K562 (cell line): ENCODE data around the gene N4BP2L1. TPM values are rescaled to one million over a fixed set of nuclear protein-coding genes. Genes with fewer than 3 reads are reported as not detected.

Experiments
- ATAC-seq: fragments of 200-7000 bp; cut with Tn5 transposase; 3 replicates; pipeline ENCODE4 v1.9.1; 2020; ENCODE audit warnings: moderate library complexity
- BruUV-seq: library from RNA; stranded (reverse); fragments of 400-500 nt; replicated peaks from 2 replicates; lab custom pipeline; 2021; lab: Mats Ljungman, UMichigan
- CTCF ChIA-PET: fragments of 300-600 bp; formaldehyde crosslinking; extraction: SDS; loops from one replicate; lab custom pipeline; 2021; ENCODE audit warnings: low intra/inter-chr PET ratio; lab: Yijun Ruan, JAX
- POLR2A ChIA-PET: fragments of 300-600, 350-650 bp; sonication (Branson Sonifier 250); formaldehyde crosslinking; extraction: SDS; loops from one replicate; lab custom pipeline; 2021; ENCODE audit warnings: antibody characterized with exemption, inconsistent platforms; lab: Yijun Ruan, JAX
- DNase-seq, 4 experiments: peaks; one replicate each; pipeline versions ENCODE4 v3.0.0 to v3.0.0-alpha.2; 2011 to 2018; ENCODE audit warnings: low spot score in 3 of 4, mixed read lengths in 3 of 4; ENCODE audit errors: extremely low read depth in 1 of 4
- FAIRE-seq: peaks from 2 replicates; lab custom pipeline; 2011; peaks lifted over from hg19 to GRCh38; lab: Jason Lieb, UNC
- H2AFZ ChIP-seq: 2 replicates; pipeline ENCODE4 v1.6.0; 2011; ENCODE audit warnings: low read depth, low read length, control low read depth, inconsistent platforms
- H3K27ac ChIP-seq: fragments of 200-600 bp; 3 replicates; pipeline ENCODE4 v1.8.0; 2011; ENCODE audit warnings: low read depth, mild to moderate bottlenecking, control low read depth, inconsistent platforms, low read length, moderate library complexity, mixed read lengths; ENCODE audit errors: extremely low read depth
- H3K27me3 ChIP-seq, 2 experiments: fragments of 300-600 bp in 1 of 2; 2 replicates in 1 of 2; 3 replicates in 1 of 2; pipeline versions ENCODE4 v1.6.0 to v1.8.0; 2011; ENCODE audit warnings: inconsistent platforms in 2 of 2, low read length in 2 of 2, mild to moderate bottlenecking in 1 of 2, mixed read lengths in 1 of 2, moderate library complexity in 1 of 2; ENCODE audit not compliant: control insufficient read depth in 2 of 2, insufficient read depth in 2 of 2
- H3K36me3 ChIP-seq: fragments of 300-600 bp; 3 replicates; pipeline ENCODE4 v1.8.0; 2011; ENCODE audit warnings: mild to moderate bottlenecking, low read length, inconsistent platforms; ENCODE audit not compliant: control insufficient read depth, insufficient read depth
- H3K4me1 ChIP-seq, 2 experiments: fragments of 200-600 bp in 1 of 2; replicated peaks in 1 of 2; 2 replicates in 1 of 2; 3 replicates in 1 of 2; pipeline versions ENCODE4 v1.5.1 to v1.8.0; 2011; ENCODE audit warnings: inconsistent platforms in 2 of 2, low read length in 2 of 2, mild to moderate bottlenecking in 1 of 2, mixed read lengths in 1 of 2, moderate library complexity in 1 of 2; ENCODE audit not compliant: control insufficient read depth in 2 of 2, insufficient read depth in 2 of 2
- H3K4me2 ChIP-seq: 2 replicates; pipeline ENCODE4 v1.6.1; 2011; ENCODE audit warnings: low read length, control low read depth, inconsistent platforms, mixed read lengths; ENCODE audit not compliant: insufficient read depth
- H3K4me3 ChIP-seq: fragments of 200-600 bp; sonication (generic), shearing (Covaris generic); 2 replicates; pipeline ENCODE4 v1.5.1; 2016; ENCODE audit warnings: control low read depth, inconsistent platforms
- H3K79me2 ChIP-seq: fragments of 200-600 bp; 3 replicates; pipeline ENCODE4 v1.8.0; 2011; ENCODE audit warnings: low read length, inconsistent platforms; ENCODE audit not compliant: control insufficient read depth, insufficient read depth
- H3K9ac ChIP-seq, 2 experiments: 2 replicates each; pipeline versions ENCODE4 v1.6.0 to v1.6.1; 2011; ENCODE audit warnings: low read depth in 2 of 2, low read length in 2 of 2, control low read depth in 1 of 2, inconsistent platforms in 1 of 2, mild to moderate bottlenecking in 1 of 2, mixed read lengths in 1 of 2; ENCODE audit not compliant: insufficient read depth in 1 of 2
- H3K9me1 ChIP-seq: one replicate; pipeline ENCODE4 v1.6.0; 2011; ENCODE audit warnings: inconsistent platforms, mild to moderate bottlenecking, low read length, moderate library complexity; ENCODE audit not compliant: control insufficient read depth, insufficient read depth
- H3K9me3 ChIP-seq: replicated peaks from 2 replicates; pipeline ENCODE4 v1.5.1; 2011; ENCODE audit warnings: low read depth, low read length, inconsistent platforms; ENCODE audit not compliant: control insufficient read depth, insufficient read depth
- H4K20me1 ChIP-seq: replicated peaks from 2 replicates; pipeline ENCODE4 v1.6.1; 2011; ENCODE audit warnings: low read length, inconsistent platforms, mixed read lengths; ENCODE audit not compliant: control insufficient read depth, insufficient read depth
- ADNP ChIP-seq: fragments of 200-800 bp; sonication (Bioruptor generic); IDR thresholded peaks from 2 replicates; pipeline ENCODE4 v1.6.1; 2016; ENCODE audit warnings: missing genetic modification characterization, missing compliant biosample characterization
- ARID2 ChIP-seq: fragments of 450-650 bp; IDR thresholded peaks from 2 replicates; pipeline ENCODE4 v1.6.1; 2017; ENCODE audit warnings: antibody characterized with exemption, mild to moderate bottlenecking
- COPS2 ChIP-seq: fragments of 450-650 bp; conservative IDR thresholded peaks from 2 replicates; pipeline ENCODE4 v1.6.1; 2016; ENCODE audit warnings: mild to moderate bottlenecking, moderate library complexity
- CREBBP ChIP-seq: IDR thresholded peaks from one replicate; pipeline ENCODE4 v1.6.1; 2012; ENCODE audit warnings: low read depth, mild to moderate bottlenecking, control low read depth, inconsistent platforms, low read length
- ETV1 ChIP-seq: fragments of 450-650 bp; conservative IDR thresholded peaks from 2 replicates; pipeline ENCODE4 v1.6.1; 2016; ENCODE audit warnings: missing genetic modification characterization, control low read depth, low read depth, missing compliant biosample characterization
- EZH2 ChIP-seq: IDR thresholded peaks from 2 replicates; pipeline ENCODE4 v1.6.1; 2012; ENCODE audit warnings: low read depth, mild to moderate bottlenecking, inconsistent platforms, low read length, borderline replicate concordance
- FOXJ2 ChIP-seq: fragments of 200-800 bp; sonication (Bioruptor generic); IDR thresholded peaks from 2 replicates; pipeline ENCODE4 v1.6.1; 2016; ENCODE audit warnings: missing genetic modification characterization, missing compliant biosample characterization
- FOXM1 ChIP-seq, 2 experiments: fragments of 450-650 bp in 1 of 2; sonication (generic) in 1 of 2; formaldehyde crosslinking in 1 of 2; IDR thresholded peaks; 2 replicates each; pipeline versions ENCODE4 v1.6.1 to v1.9.0; 2017 to 2022; ENCODE audit warnings: low read depth in 2 of 2, mild to moderate bottlenecking in 2 of 2, missing genetic modification reagents in 1 of 2, moderate library complexity in 1 of 2
- HNRNPH1 ChIP-seq: fragments of 200-400 bp; formaldehyde crosslinking; optimal IDR thresholded peaks from 2 replicates; pipeline ENCODE3; 2017; ENCODE audit warnings: low read depth, mild to moderate bottlenecking, low read length, moderate library complexity
- NRF1 ChIP-seq, 2 experiments: fragments of 450-650 bp; IDR thresholded peaks in 1 of 2; conservative IDR thresholded peaks in 1 of 2; 2 replicates each; pipeline ENCODE4 v1.6.1; 2014; ENCODE audit warnings: mild to moderate bottlenecking in 2 of 2
- RREB1 ChIP-seq: fragments of 250-450 bp; sonication (Bioruptor Pico); IDR thresholded peaks from 2 replicates; pipeline ENCODE4 v1.4.0; 2020
- SP1 ChIP-seq: sonication (generic); formaldehyde crosslinking; IDR thresholded peaks from 2 replicates; pipeline ENCODE4 v1.8.1; 2022; ENCODE audit warnings: mild to moderate bottlenecking, missing genetic modification reagents
- SRSF1 ChIP-seq: fragments of 200-400 bp; formaldehyde crosslinking; IDR thresholded peaks from 2 replicates; pipeline ENCODE4 v1.6.1; 2017; ENCODE audit warnings: mild to moderate bottlenecking, low read depth, low read length, moderate library complexity
- TCF7L2 ChIP-seq: fragments of 150-350 bp; IDR thresholded peaks from 2 replicates; pipeline ENCODE4 v1.6.1; 2016; ENCODE audit warnings: low read depth, mild to moderate bottlenecking, low read length, moderate library complexity
- ZNF764 ChIP-seq: fragments of 250-450 bp; sonication (Bioruptor Pico); IDR thresholded peaks from 2 replicates; pipeline ENCODE4 v1.4.0; 2020; ENCODE audit warnings: low read depth, mild to moderate bottlenecking, moderate library complexity
- WGBS: fragments of 100-300 bp; shearing (Covaris generic); methylation state at CpG from one replicate; pipeline ENCODE4 v1.1.6; 2016; ENCODE audit warnings: low coverage, mixed read lengths; ENCODE audit not compliant: insufficient coverage; ENCODE audit errors: missing lambda C conversion rate; 5-methylcytosine and 5-hydroxymethylcytosine counted together
- in situ Hi-C: fragments of 300-500 bp; cut with MboI; formaldehyde crosslinking; loops from 4 replicates; pipeline ENCODE4 v1.15.0; 2018; ENCODE audit warnings: inconsistent platforms, mixed read lengths
- intact Hi-C: fragments of 100-400 bp; cut with micrococcal nuclease; formaldehyde crosslinking; loops from 2 replicates; pipeline ENCODE4 v1.14.2; 2022
- polyA plus RNA-seq, 8 experiments: library from polyadenylated mRNA; depleted of rRNA in 4 of 8; stranded (reverse) in 5 of 8; unstranded in 3 of 8; fragments of >200 nt; fragmentation: Nextera tagmentation in 2 of 8; fragmentation: Illumina TruSeq in 1 of 8; extraction: Ambion mirVana in 2 of 8; extraction: Trizol in 1 of 8; gene quantifications; 2 replicates each; pipeline versions ENCODE4 v1.2.1 to v1.2.3, GENCODE V29; 2011 to 2014; ENCODE audit warnings: inconsistent platforms in 1 of 8, missing spikeins in 1 of 8
- total RNA-seq, 7 experiments: library from RNA; depleted of rRNA in 6 of 7; stranded (reverse); fragments of >200 nt in 6 of 7; fragmentation: Illumina TruSeq in 2 of 7; extraction: Trizol in 2 of 7; gene quantifications; 2 replicates each; pipeline versions ENCODE4 v1.2.1 to v1.2.3, GENCODE V29; 2011 to 2021; ENCODE audit warnings: low replicate concordance in 1 of 7

N4BP2L1 gene
- total and polyA plus RNA-seq, 9 of the 15 experiments (the other 6 are each of a cell fraction or from before 2014, with no cell fraction given) = 0.06 to 0.33 (median 0.15) TPM; not detected in 1

DNA sequence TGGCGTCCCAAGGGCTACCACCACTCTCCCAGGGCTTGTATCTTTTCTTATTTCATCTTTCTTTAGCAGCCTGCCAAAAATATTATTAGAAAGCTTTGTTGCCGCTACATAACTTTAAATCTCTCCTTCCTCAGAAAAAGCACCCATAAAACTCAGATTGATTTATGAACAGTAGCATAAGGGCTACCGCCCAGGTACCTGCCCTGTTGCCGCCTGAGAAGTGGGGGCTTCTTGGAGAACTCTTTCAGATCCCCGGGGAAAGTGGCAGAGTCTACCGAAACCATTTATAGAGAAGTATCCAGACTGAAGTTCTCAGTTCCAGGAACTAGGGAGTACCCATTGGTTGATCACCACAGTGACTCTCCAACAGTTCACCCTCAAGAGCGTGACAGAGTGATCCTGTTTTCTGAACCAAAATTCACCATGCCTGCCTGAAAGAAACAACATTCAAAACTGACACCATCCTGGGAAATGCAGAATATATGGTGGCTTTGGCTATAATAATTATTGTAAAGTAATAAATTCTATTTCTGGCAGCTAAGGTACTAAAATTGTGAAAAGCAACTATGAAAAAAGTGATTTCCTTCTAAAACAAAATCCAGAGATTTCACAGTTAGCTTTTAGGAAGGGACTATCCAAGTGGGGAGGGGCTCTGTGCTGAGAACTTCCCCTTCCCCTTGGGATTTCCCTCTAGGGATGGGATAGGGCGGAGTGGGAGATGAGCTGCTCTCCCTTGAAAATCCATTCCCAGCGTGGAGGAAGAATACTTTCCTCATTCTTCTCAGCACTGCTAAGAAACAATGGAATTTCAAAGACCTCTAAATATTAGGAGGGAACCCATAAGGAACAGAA, 877 bp upstream of the N4BP2L1 start:
- H3K4me3 ChIP-seq = no peak overlapping the region
- 72% methylated on average over 8 of the region's 9 CpGs for WGBS
- ATAC-seq (no peak), FAIRE-seq (no peak), DNase-seq (no peak)
- intact Hi-C loops = no loop called here
- no peaks in the 10 kb centered on the region for H4K20me1 ChIP-seq
- H3K79me2 ChIP-seq = no peaks in the 10 kb centered on the region
- no peaks in the 10 kb centered on the region for H3K36me3 ChIP-seq
- ChIA-PET CTCF (no interaction called here), POLR2A (interaction anchor here (0.6 to 1.8 kb wide), 2 partner anchors 12 to 1065 kb away, joined by 3 to 5 read pairs; no protein-coding TSS in a partner anchor)
- in situ Hi-C loops = no loop called here
- no peaks in the 10 kb centered on the region for H3K9me1 ChIP-seq
- H2AFZ ChIP-seq = no peak overlapping the region
- H3K4me2 ChIP-seq = no peak overlapping the region
- no peak overlapping the region for H3K27ac ChIP-seq
- H3K27me3 ChIP-seq = no peaks in the 10 kb centered on the region
- BruUV-seq = no TSS peak
- H3K9ac ChIP-seq = no peak overlapping the region
- H3K9me3 ChIP-seq = no peaks in the 10 kb centered on the region; the same call in none of the 2 replicates
- peaks cover 0 to 4% of the 10 kb centered on the region in 2 experiments; a peak in 3 of 5 replicates for H3K4me1 ChIP-seq
- no peak for TF ChIP-seq SP1
- TF ChIP-seq SRSF1 = no peak
- TF ChIP-seq EZH2 = no peak
- TF ChIP-seq RREB1 (CRISPR knock-in tag) = no peak
- TF ChIP-seq TCF7L2 = no peak
- no peak for TF ChIP-seq ADNP (tag)
- TF ChIP-seq ZNF764 (CRISPR knock-in tag) = no peak
- no peak for TF ChIP-seq FOXJ2 (tag)
- no peak for TF ChIP-seq ARID2
- no peak for TF ChIP-seq COPS2
- TF ChIP-seq ETV1 (tag) = no peak
- no peak for TF ChIP-seq FOXM1 (IDR thresholded peaks at IDR 0.05; ENCODE audit: low read depth)
- no peak for TF ChIP-seq FOXM1 (CRISPR knock-in tag; IDR thresholded peaks at IDR 0.05; ENCODE audit: low read depth)
- no peak for TF ChIP-seq CREBBP
- no peak for TF ChIP-seq NRF1 (conservative IDR thresholded peaks at IDR 0.05 in 1 of 2, IDR thresholded peaks at IDR 0.05 in 1 of 2)
- TF ChIP-seq HNRNPH1 = no peak
